GM08714 (cell line): ENCODE measurements around the gene SCCPDH.
"Not testable (repeated sequence)": the region's sequence is repeated elsewhere in the genome, so short reads cannot be mapped to it uniquely, and the experiment has no call there.

Source experiments
- H3K4me3 ChIP-seq: fragments of 200-500 bp; sonication (Bioruptor generic); 2 replicates; pipeline ENCODE4 v1.5.1; 2014; ENCODE audit warnings: mild to moderate bottlenecking, low read length, inconsistent platforms
- ZNF274 ChIP-seq: IDR thresholded peaks from 2 replicates; pipeline ENCODE4 v1.6.1; 2012; ENCODE audit warnings: mild to moderate bottlenecking, low read depth, low read length

Gene SCCPDH, protein sequence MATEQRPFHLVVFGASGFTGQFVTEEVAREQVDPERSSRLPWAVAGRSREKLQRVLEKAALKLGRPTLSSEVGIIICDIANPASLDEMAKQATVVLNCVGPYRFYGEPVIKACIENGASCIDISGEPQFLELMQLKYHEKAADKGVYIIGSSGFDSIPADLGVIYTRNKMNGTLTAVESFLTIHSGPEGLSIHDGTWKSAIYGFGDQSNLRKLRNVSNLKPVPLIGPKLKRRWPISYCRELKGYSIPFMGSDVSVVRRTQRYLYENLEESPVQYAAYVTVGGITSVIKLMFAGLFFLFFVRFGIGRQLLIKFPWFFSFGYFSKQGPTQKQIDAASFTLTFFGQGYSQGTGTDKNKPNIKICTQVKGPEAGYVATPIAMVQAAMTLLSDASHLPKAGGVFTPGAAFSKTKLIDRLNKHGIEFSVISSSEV

GRCh38 chr1:246724016-246724730, at the start of gene SCCPDH:
SCCPDH (plus strand) TSS chr1:246724409; CDS start chr1:246724423, 14 bp downstream.
- TF ChIP-seq ZNF274, result no peak
- H3K4me3 ChIP-seq, result peak within 1 kb of the TSS; percentile 69

- no peak for TF ChIP-seq ZNF274
- no peak overlapping the region for H3K4me3 ChIP-seq
These were observed 46.4 kb upstream of the SCCPDH start for GRCh38 chr1:246677842-246678241.

DNA sequence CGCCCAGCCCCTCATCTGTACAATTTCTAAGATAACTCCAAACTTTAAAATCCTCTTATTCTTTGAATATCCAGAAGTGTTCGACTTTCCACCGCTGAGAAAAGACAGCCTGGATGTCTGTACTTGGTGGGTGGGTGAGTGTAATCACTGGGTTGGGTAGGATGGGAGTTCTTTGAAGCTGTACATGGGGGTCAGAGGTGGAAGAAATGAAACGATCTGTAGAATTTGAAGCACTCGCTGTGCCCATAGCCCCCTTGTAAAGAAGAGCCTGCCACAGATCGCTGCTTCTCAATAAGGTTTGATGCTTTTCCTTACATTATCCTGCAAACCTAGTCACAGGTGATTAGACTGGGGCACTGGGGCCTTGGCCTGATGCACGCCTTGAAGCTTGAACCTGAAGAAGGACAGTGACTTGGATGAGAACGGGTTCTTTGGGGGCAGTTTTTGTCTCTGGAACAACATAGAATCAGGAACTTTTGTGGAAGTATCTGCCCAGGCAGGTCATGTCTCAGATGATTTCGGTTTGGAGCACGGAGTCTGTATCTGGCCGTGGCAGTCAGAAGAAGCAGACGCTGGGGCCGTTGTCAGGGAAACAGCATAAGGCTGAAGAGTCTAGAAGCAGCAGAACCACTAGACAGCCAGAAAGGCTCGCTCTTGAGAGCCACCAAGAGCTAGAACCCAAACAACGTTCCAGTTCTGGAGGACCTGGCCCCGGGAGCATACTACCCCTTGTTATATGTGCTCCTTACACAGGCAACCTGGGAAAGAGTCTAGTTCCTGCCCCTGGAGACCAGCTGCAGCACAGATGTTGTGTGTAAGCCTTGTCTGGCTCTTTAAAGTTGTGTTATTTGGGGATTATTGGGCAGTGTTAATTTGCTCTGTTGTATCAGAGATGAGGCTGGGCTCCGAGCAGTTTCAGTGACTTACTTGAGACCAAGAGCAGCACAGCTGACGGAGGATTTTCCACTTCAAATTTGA, 45.1 kb upstream of the SCCPDH start:
- H3K4me3 ChIP-seq, result no peak overlapping the region
- no peak for TF ChIP-seq ZNF274

DNA sequence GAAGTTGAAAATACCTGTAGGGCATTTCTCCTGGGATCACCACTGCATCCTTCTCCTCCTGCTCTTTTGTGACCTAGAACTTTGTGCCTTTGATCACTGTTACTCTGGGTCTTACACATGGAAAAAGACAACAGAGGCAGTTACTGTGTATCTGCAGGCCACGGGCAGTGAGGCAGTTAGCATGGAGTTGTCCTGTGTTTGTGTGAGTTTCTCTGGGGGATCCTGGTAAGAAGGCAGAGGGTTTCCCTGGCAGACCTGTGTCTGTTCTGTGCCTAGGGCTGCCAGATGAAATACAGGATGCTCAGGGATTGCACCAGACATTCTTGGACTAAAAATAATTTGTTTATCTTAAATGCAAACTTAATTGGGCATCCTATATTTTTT, 44.4 kb upstream of the SCCPDH start:
- no peak for TF ChIP-seq ZNF274
- no peak overlapping the region for H3K4me3 ChIP-seq

- H3K4me3 ChIP-seq, result no peak overlapping the region
- no peak for TF ChIP-seq ZNF274
These were observed 44.0 kb upstream of the SCCPDH start for GRCh38 chr1:246680190-246680589.

- TF ChIP-seq ZNF274, result no peak
- H3K4me3 ChIP-seq, result no peak overlapping the region
These were observed 43.5 kb upstream of the SCCPDH start for GRCh38 chr1:246680696-246681130.

GRCh38 chr1:246681900-246682895, 42.0 kb upstream of the SCCPDH start:
- no peak overlapping the region for H3K4me3 ChIP-seq
- TF ChIP-seq ZNF274, result no peak

DNA sequence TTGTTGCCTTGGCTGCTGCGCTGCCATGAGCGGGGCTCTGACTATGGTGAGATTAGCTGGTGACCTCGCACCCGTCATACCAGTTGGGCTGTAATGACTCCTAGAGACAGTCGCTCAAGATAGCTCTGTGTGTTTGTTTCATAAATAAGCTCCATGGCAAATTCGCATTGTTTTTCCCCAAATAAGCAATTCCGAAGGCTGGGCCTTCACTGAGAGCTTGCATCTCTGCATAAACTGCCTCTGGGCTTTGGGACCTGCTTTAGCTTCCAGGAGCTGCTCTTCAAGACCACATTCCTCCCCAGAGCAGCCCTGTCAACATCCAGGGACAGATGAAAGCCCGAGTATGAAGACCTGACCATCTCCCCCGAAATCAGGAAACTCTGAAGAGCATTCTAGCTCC, 40.7 kb upstream of the SCCPDH start:
- H3K4me3 ChIP-seq, result no peak overlapping the region
- TF ChIP-seq ZNF274, result no peak

DNA sequence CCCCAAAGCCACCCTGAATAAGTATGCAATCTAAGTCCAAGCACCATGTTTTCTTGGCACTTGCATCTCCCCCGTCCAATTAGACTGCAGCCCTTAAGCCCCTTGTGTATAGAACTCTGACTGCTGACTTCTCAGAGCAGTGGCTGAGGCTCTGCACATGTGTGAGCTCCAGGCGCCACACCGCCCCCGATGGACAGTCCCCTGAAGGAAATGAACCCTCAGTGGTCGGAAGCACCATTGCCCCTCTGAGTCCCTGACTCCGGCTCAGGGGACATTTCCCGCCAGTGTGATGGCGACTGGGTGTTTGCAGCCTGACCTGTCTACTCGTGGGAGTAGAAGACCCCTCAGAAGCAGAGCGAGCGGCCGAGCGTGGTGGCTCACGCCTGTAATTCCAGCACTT, 37.2 kb upstream of the SCCPDH start:
- TF ChIP-seq ZNF274, result no peak
- H3K4me3 ChIP-seq, result no peak overlapping the region

DNA sequence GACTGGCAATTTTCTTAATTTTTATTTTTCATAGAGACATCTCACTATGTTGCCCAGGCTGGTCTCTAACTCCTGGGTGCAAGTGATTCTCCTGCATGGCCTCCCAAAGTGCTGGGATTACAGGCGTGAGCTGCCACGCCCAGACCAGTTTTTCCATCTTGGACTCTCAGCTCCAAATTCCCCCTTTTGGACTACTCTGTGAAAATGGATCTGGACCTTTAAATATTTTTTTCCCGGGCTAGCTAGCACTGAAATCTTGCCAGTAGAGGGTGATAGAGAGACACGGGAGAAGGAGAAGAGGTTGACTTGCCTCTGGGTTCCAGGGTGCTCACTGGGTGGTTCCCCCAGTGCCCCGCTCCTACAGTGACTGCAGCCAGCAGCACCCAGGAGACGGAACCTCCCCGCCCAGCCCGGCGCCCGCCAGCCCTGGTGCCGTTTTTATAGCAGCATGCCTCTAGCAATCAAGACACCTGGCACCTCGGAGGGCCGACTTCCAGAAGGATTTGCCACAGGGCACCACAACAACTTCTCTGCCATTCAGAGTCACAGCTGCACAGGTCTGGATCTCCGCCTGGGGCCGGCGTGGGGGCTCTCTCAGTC, 34.7 kb upstream of the SCCPDH start:
- H3K4me3 ChIP-seq, result no peak overlapping the region
- no peak for TF ChIP-seq ZNF274

DNA sequence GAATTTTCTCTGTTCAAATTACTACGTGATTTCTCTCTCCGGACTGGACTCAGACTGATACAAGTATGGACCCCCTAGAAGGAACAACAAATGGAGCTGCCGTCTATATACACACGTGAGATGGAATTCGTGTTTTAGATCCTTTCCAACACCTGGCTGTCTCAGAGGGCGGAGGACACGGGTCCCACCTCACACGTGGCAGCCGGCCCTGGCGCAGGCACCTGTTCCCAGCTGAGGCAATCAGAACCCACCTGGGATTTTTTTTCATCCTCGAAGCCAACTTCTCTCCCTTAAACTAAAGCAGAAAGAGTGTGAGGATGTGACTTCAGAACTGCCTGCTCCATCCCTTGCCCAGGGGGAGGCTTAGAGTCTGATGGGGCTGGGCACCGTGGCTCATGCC, 34.1 kb upstream of the SCCPDH start:
- TF ChIP-seq ZNF274, result no peak
- H3K4me3 ChIP-seq, result no peak overlapping the region

DNA sequence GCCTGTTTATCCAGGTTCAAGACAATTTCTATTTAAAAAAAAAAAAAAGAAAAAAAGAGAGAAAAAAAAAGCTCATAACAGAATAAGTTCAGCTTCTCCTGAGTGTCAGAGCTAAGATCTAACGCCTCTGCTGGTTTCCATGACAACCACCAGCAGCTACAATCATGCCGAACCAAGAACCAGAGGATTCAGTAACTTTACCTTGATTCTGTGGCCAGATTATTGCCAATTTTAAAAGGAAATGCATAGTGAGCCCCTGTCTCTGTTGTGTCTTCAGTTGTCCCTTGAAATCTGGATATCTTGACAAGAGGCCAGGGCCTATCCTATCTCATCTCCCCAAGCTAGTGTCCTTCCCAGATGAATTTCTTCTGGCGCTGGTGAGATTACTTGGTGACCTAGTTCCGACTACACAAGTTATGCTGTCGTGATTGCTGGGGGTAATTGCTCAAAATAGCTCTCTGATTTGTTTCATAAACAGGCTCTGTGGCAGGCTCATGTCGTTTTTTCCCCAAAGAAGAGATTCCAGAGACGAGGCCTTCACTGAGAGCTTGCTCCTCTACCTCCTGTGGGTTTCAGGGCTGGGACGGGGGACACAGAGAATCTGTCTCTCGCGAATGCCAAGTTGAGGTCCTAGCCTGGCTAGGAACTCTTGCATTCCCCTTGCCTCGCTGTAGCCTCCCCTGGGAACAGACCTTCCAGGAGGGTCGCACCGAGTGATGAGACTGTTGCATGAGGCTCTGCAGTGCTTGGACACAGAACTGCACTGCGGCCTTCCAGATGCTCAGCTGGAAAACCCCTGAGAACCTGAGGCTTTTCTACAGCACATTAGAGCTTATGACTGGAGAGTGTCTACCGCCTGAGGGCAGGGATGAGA, 32.4 kb upstream of the SCCPDH start:
- TF ChIP-seq ZNF274, result no peak
- H3K4me3 ChIP-seq, result no peak overlapping the region

DNA sequence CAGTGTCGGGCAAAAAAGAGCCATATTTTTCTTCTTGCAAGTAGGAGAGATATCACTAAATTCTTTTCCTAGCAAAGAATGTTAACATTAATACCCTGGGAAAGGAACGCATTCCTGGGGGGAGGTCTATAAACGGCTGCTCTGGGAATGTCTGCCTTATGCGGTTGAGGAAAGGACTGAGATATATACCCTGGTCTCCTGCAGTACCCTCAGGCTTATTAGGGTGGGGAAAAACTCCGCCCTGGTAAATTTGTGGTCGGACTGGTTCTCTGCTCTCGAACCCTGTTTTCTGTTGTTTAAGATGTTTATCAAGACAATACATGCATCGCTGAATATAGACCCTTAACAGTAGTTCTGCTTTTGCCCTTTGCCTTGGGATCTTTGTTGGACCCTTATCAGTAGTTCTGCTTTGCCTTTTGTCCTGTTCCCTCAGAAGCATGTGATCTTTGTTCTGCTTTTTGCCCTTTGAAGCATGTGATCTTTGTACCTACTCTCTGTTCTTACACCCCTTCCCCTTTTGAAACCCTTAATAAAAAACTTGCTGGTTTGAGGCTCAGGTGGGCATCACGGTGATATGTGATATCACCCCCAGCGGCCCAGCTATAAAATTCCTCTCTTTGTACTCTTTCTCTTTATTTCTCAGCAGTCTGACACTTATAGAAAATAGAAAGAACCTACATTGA, 29.9 kb upstream of the SCCPDH start:
- not testable (repeated sequence) for H3K4me3 ChIP-seq
